NCI-H2107 (cell line): ENCODE results near the gene ALS2.
"Not testable (repeated sequence)": the region's sequence is repeated elsewhere in the genome, so short reads cannot be mapped to it uniquely, and the experiment has no call there.

ENCODE experiments used
- DNase-seq: peaks from one replicate; lab custom pipeline; 2025; lab: John Stamatoyannopoulos, UW

ALS2 gene

DNA sequence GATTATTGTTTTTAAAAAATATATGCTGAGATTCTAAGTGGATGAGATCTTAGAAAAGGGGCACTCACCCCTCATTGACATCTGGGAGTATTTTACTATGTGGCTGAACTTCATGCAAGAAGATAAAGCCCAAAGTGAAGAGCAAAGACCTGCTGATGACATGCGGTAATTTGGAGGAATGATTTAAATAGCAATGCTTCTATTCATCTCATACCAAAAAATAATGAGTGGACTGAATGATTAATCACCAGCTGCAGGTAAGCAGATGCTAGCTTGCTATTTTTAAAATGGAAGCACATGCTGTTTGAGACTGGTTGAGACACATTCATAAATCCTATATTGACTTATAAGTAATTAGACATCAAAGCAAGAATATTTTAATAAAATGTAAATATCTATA is 12.9 kb upstream of the ALS2 start:
- DNase-seq, result no peak

DNA sequence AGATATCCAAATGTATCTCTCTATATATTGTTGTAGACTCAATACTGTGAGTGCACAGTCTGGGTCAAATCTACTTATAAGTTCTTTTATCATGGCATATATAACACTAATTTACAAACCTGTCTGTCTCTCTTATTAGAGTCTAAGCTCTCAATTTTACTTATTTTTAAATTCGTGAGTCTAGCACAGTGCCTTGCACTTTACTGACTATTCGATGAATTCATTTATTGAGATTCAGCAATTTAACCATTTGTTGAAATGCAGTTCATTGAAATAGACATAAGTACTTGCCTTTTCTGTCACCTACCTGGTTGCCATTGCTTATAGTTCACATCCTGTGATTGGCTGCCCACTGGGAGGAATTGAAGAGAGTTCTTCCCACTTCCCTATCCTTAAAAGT is 10.3 kb upstream of the ALS2 start:
- DNase-seq, result no peak

GRCh38 chr2:201790291-201790690 is 9.6 kb upstream of the ALS2 start:
- DNase-seq, result no peak

- DNase-seq, result no peak
Observed at GRCh38 chr2:201789395-201789794, 8.7 kb upstream of the ALS2 start.

- no peak for DNase-seq
Observed at GRCh38 chr2:201788371-201788770, 7.6 kb upstream of the ALS2 start.

DNA sequence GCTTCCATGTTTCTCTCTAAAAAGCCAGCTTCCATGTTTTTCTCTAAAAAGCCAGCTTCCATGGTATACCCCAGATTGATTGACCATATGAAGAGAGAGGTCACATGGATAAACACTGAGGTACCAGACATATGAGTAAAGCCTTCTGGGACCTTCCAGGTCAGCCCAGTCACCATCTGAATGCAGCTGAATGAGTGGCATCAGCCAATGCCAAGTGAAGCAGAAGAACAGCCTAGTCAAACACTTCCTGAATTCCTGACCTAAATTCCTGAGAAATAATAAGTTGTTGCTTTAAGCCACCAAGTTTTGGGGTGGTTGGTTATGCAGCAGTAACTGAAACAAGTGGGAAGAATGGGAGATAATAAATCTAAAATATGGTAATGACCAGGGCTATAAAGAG is 5.7 kb upstream of the ALS2 start:
- DNase-seq, result no peak

DNA sequence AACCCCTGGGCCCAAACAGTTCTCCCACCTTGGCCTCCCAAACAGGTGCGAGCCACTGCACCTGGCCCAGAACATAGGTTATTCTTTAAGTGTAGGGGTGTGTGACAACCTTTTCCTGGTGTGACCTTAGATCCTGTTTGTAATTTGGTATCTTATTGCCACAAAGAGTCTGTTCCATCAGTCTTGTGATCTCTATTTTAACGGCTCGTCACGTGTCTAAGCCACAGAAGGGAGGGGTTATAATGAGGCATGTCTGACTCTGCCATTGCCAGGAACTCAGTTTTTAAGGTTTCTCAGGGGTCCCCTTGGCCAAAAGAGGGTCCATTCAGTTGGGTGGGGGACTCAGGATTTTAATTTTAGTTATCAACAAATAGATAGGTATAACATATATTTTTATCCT is 4.4 kb upstream of the ALS2 start:
- DNase-seq, result no peak

DNA sequence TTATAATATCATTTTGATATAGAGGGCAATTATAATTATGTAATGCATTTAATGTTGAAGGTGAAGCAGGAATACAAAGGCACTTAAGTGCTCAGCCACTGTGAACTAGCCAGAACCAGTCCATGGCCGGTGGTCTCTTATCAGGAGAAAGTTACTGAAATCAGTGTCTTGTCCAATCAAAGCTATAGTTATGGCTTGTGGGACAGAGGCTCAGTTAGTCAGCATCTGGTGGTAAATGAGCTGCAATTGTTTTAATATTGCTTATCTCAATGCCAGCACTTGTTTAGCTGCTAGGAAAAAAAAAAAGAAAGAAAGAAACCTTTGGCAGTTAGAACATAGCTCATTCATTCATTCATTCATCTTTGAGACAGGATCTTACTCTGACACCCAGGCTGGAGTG is 3.8 kb upstream of the ALS2 start:
- DNase-seq, result no peak

DNA sequence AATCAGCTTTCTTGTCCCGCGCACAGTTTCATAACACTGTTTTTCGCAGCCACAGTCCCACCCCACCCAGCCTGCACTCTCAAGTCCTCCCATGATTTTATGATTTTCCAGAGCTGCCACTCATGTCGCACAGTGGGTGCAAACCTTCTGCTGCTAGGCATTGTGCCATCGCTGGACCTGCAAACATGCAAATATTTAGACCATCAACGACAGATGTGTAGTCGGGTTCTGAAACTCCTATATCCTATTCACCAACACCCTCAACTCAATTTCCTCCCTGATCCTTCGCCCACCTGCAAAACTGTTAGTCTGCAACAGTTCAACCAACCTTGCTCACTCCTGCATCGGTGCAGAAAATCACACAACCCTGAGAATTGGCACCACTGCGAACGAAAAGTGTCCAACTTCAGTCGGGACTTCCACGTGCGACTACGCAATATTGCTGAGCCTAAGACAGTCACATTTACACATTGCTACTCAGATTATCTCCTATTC is 871 bp upstream of the ALS2 start:
- DNase-seq, result no peak

DNA sequence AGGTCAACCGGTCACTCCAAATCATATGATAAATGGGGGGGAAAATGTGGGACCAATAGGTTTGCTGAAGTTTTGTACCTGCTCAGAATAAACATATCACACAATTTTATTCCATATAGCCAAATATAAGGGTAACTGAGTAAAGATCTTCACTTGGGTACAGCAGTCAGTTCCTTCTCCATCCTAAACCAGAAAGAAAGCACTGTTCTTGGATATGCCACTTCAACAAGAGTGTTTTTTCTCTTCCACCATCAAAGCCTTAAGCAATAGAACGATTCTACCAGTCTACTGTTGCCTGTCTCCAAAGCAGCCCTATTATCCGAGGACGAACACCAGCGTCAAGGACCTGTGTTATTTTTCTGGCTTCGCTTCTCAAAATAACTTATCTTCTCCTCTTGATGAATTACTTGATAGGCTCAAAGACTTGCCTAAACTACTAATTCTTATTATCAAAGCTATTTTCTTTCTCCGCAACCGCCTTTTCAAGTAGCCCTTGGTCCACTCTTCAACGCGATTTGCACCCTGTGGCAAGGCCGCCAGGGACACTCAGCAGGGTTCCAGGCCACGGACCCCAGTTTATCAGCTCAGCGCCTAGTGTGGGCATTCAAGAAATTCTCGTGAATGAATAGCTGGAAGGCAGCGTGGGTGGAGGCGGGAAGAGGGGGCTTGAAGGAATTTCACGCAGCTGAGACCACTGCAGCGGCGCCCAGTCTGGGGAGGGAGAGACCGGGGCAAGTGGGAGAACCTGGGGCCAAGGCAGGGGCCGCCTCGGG is 646 bp downstream of the ALS2 start:
- DNase-seq, result no peak

DNA sequence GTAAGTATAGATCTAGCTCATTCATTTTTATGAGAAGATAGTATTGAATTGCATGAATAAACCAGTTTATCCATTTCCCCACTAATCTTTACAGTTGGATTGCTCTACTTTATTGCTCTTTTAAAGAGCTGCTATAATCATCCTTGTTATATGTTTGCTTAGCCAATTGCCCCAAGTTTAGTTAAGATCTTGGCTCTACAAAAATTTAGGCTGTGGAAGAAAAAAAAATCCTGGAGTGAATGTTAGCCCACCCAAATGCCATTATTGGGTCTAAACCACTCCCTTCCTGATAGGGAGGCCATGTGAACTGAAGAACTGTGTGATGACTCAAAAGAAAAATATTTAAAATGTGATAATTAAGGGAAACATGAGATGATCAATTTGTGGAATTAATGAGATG is 2.9 kb downstream of the ALS2 start:
- no peak for DNase-seq

DNA sequence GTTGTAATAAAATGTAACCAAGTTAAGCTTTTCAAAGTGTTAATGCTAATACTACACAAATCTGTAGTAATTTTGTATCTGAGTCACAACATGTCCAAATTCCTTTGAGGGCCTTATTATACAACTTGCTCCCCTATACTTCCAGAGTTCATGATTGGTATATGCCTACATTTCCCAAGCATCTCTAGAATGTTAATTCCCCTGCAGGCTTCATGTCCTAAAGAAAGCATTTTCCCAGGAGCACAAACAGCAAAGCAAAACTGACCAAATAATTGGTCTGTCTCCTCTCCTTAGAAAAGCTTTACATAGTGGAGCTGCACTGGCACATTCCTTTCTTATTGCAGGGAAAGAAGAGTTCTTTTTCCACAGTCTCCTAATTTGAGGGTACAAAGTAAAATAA is 3.7 kb downstream of the ALS2 start:
- no peak for DNase-seq

- DNase-seq, result no peak
Observed at GRCh38 chr2:201775326-201775725, 5.4 kb downstream of the ALS2 start.

GRCh38 chr2:201774546-201774945 is 6.2 kb downstream of the ALS2 start:
- DNase-seq, result no peak

DNA sequence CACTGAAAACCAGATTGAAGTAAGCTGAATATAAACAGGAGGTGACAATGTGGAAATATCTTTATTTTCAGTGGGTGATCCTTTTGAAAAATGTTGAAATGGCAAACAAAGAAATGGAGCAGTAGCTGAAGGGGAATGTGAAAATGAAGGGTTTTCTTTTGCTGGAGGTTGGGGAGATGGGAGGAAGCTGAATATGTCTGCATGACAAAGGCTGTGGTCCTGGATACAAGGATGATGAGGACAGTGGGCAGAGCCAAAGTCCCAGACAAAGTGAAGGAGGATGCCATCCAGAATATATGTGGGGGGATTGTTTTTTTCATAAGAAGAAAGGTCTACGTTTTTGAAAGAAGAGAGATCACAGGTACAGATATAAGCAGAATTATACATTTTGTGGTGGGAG is 6.7 kb downstream of the ALS2 start:
- DNase-seq, result no peak

- DNase-seq, result no peak
Observed at GRCh38 chr2:201769666-201770373, 10.9 kb downstream of the ALS2 start.

GRCh38 chr2:201768918-201769317 is 11.8 kb downstream of the ALS2 start:
- DNase-seq, result no peak

GRCh38 chr2:201765799-201766198 is 14.9 kb downstream of the ALS2 start:
- no peak for DNase-seq

GRCh38 chr2:201764469-201764868 is 16.3 kb downstream of the ALS2 start:
- not testable (repeated sequence) for DNase-seq

GRCh38 chr2:201761101-201761500 is 19.6 kb downstream of the ALS2 start:
- no peak for DNase-seq

DNA sequence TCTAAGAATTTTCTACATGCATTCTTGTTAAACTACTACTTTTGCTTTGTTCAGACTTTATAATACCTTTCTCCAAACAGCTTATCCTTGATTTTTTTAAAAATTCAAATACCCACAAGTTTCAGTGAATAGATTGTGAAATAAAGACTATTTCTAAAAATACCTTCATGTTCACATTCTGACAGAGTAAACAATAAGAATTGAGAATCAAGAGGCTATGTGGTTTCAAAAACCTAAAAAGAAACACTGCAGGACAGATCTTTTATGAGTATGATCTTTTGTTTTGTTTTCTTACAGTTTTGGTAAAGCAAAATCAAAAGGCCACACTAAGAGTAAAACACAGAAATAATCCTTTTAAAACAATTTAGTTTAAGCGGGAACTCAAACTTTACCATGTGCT is 21.2 kb downstream of the ALS2 start:
- no peak for DNase-seq

- no peak for DNase-seq
Observed at GRCh38 chr2:201758873-201759272, 21.9 kb downstream of the ALS2 start.

- DNase-seq, result no peak
Observed at GRCh38 chr2:201758234-201758633, 22.5 kb downstream of the ALS2 start.
